GM12878 (cell line): ENCODE results near the gene UBE2J2. TPM values are rescaled to one million over a fixed set of nuclear protein-coding genes. Genes with fewer than 3 reads are reported as not detected.

Source experiments
- ATAC-seq: fragments of 200-7000 bp; cut with Tn5 transposase; 3 replicates; pipeline ENCODE4 v1.9.1; 2020; ENCODE audit warnings: mild to moderate bottlenecking, moderate library complexity
- BruUV-seq: library from RNA; stranded (reverse); fragments of 400-500 nt; replicated peaks from 2 replicates; lab custom pipeline; 2021; lab: Mats Ljungman, UMichigan
- CTCF ChIA-PET: fragments of 300-600 bp; sonication (Branson Sonifier 250); formaldehyde crosslinking; extraction: SDS; loops from one replicate; lab custom pipeline; 2021; ENCODE audit warnings: inconsistent platforms; lab: Yijun Ruan, JAX
- POLR2A ChIA-PET: fragments of 350-600 bp; formaldehyde crosslinking; extraction: SDS; loops from one replicate; lab custom pipeline; 2021; ENCODE audit warnings: inconsistent platforms; lab: Charles Lee
- RAD21 ChIA-PET: fragments of 300-600 bp; sonication (Branson Sonifier 250); formaldehyde crosslinking; loops from one replicate; lab custom pipeline; 2023; ENCODE audit warnings: antibody characterized with exemption; ENCODE audit not compliant: unreplicated experiment; lab: Charles Lee
- SMC1A ChIA-PET: fragments of 300-600 bp; sonication (Branson Sonifier 250); formaldehyde crosslinking; loops from one replicate; lab custom pipeline; 2023; ENCODE audit not compliant: unreplicated experiment, uncharacterized antibody; lab: Charles Lee
- DNase-seq: peaks from one replicate; pipeline ENCODE4 v3.0.0-alpha.2; 2011; ENCODE audit warnings: low read depth, low spot score
- FAIRE-seq: peaks from 3 replicates; lab custom pipeline; 2011; peaks lifted over from hg19 to GRCh38; lab: Jason Lieb, UNC
- H2AFZ ChIP-seq: 2 replicates; pipeline ENCODE4 v1.6.0; 2011; ENCODE audit warnings: low read depth, low read length, control low read depth; ENCODE audit not compliant: control insufficient read depth
- H3K27ac ChIP-seq: 2 replicates; pipeline ENCODE4 v1.5.1; 2011; ENCODE audit warnings: control low read depth; ENCODE audit not compliant: control insufficient read depth, insufficient read depth
- H3K27me3 ChIP-seq, 2 experiments: replicated peaks in 1 of 2; 2 replicates each; pipeline versions ENCODE4 v1.6.0 to v1.6.1; 2011; ENCODE audit warnings: low read length in 1 of 2; ENCODE audit not compliant: control insufficient read depth in 2 of 2, insufficient read depth in 2 of 2
- H3K36me3 ChIP-seq, 2 experiments: 2 replicates each; pipeline ENCODE4 v1.5.1; 2011; ENCODE audit warnings: low read length in 1 of 2; ENCODE audit not compliant: control insufficient read depth in 2 of 2, insufficient read depth in 2 of 2
- H3K4me1 ChIP-seq: 2 replicates; pipeline ENCODE4 v1.6.1; 2011; ENCODE audit warnings: mild to moderate bottlenecking, low read length, moderate library complexity, mixed read lengths; ENCODE audit not compliant: control insufficient read depth, insufficient read depth
- H3K4me2 ChIP-seq: 2 replicates; pipeline ENCODE4 v1.6.0; 2011; ENCODE audit warnings: control low read depth; ENCODE audit not compliant: control insufficient read depth, insufficient read depth
- H3K4me3 ChIP-seq: fragments of 200-600 bp; sonication (generic); 2 replicates; pipeline ENCODE4 v1.5.1; 2016
- H3K79me2 ChIP-seq: 2 replicates; pipeline ENCODE4 v1.6.0; 2011; ENCODE audit warnings: low read length; ENCODE audit not compliant: control insufficient read depth, insufficient read depth
- H3K9ac ChIP-seq: 2 replicates; pipeline ENCODE4 v1.8.0; 2011; ENCODE audit warnings: low read length, control low read depth, mixed read lengths; ENCODE audit not compliant: control insufficient read depth, insufficient read depth
- H3K9me3 ChIP-seq: replicated peaks from 3 replicates; pipeline ENCODE4 v1.5.1; 2011; ENCODE audit warnings: mild to moderate bottlenecking, low read length; ENCODE audit not compliant: control insufficient read depth, insufficient read depth
- H4K20me1 ChIP-seq: 2 replicates; pipeline ENCODE4 v1.6.0; 2011; ENCODE audit not compliant: control insufficient read depth, insufficient read depth
- ATF2 ChIP-seq: IDR thresholded peaks from 2 replicates; pipeline ENCODE4 v1.6.1; 2012; ENCODE audit warnings: low read length, inconsistent platforms
- CBFB ChIP-seq: IDR thresholded peaks from 2 replicates; pipeline ENCODE4 v1.6.1; 2016; ENCODE audit warnings: antibody characterized with exemption, low read depth
- EP300 ChIP-seq, 2 experiments: fragments of 150-350 bp in 1 of 2; IDR thresholded peaks; 2 replicates each; pipeline ENCODE4 v1.6.1; 2011 to 2012; ENCODE audit warnings: low read depth in 2 of 2, low read length in 2 of 2, borderline replicate concordance in 1 of 2, improper control_type of control experiment in 1 of 2, inconsistent platforms in 1 of 2; ENCODE audit not compliant: control insufficient read depth in 1 of 2
- FOXM1 ChIP-seq: IDR thresholded peaks from 2 replicates; pipeline ENCODE4 v1.6.1; 2012; ENCODE audit warnings: low read depth, mild to moderate bottlenecking, inconsistent platforms, low read length, moderate library complexity
- HDAC6 ChIP-seq: fragments of 200-600 bp; sonication (generic); IDR thresholded peaks from one replicate; pipeline ENCODE4 v1.8.0; 2017; ENCODE audit warnings: antibody characterized with exemption; ENCODE audit not compliant: unreplicated experiment
- MTA2 ChIP-seq: fragments of 450-650 bp; IDR thresholded peaks from 2 replicates; pipeline ENCODE4 v1.6.1; 2016; ENCODE audit warnings: low read depth, mild to moderate bottlenecking, moderate library complexity
- MXI1 ChIP-seq: fragments of 150-350 bp; IDR thresholded peaks from 2 replicates; pipeline ENCODE4 v1.6.1; 2011; ENCODE audit warnings: low read depth, mild to moderate bottlenecking, inconsistent platforms, low read length, improper control_type of control experiment
- PAX8 ChIP-seq: fragments of 450-650 bp; IDR thresholded peaks from 2 replicates; pipeline ENCODE4 v1.6.1; 2017; ENCODE audit warnings: mild to moderate bottlenecking, moderate library complexity
- RAD51 ChIP-seq: fragments of 450-650 bp; IDR thresholded peaks from 2 replicates; pipeline ENCODE4 v1.6.1; 2016; ENCODE audit warnings: moderate library complexity, mild to moderate bottlenecking, inconsistent platforms
- SKIL ChIP-seq: fragments of 450-650 bp; IDR thresholded peaks from 2 replicates; pipeline ENCODE4 v1.6.1; 2017; ENCODE audit warnings: mild to moderate bottlenecking, low read depth, inconsistent platforms; ENCODE audit not compliant: poor library complexity, severe bottlenecking
- SREBF2 ChIP-seq: IDR thresholded peaks from 2 replicates; pipeline ENCODE4 v1.6.1; 2012; ENCODE audit warnings: mild to moderate bottlenecking, low read length
- SUZ12 ChIP-seq: fragments of 200-600 bp; sonication (generic); IDR thresholded peaks from one replicate; pipeline ENCODE4 v1.6.1; 2018; ENCODE audit warnings: antibody characterized with exemption, mild to moderate bottlenecking; ENCODE audit not compliant: unreplicated experiment
- TBL1XR1 ChIP-seq: IDR thresholded peaks from 2 replicates; pipeline ENCODE4 v1.6.1; 2012; ENCODE audit warnings: low read depth, low read length, improper control_type of control experiment
- ZNF274 ChIP-seq: IDR thresholded peaks from one replicate; pipeline ENCODE4 v1.8.0; 2011; ENCODE audit not compliant: insufficient read length, insufficient read depth
- WGBS: methylation state at CpG from one replicate; pipeline ENCODE4 v1.1.6; 2016; ENCODE audit warnings: low lambda C conversion rate; ENCODE audit not compliant: insufficient replicate concordance, insufficient coverage; ENCODE audit errors: missing lambda C conversion rate; 5-methylcytosine and 5-hydroxymethylcytosine counted together
- in situ Hi-C: fragments of 300-500 bp; cut with MboI; formaldehyde crosslinking; loops from 9 replicates; pipeline ENCODE4 v1.14.3; 2018; ENCODE audit warnings: mixed read lengths
- intact Hi-C: fragments of 100-400 bp; cut with micrococcal nuclease; formaldehyde crosslinking; loops from one replicate; pipeline ENCODE4 v1.14.2; 2022; ENCODE audit not compliant: unreplicated experiment
- polyA plus RNA-seq, 11 experiments: library from polyadenylated mRNA; depleted of rRNA in 4 of 11; unstranded in 6 of 11; stranded (reverse) in 5 of 11; fragments of >200 nt; fragmentation: Nextera tagmentation in 4 of 11; fragmentation: Illumina TruSeq in 1 of 11; extraction: Ambion mirVana in 4 of 11; extraction: Trizol in 1 of 11; gene quantifications; 1 replicate in 1 of 11; 2 replicates in 10 of 11; pipeline versions ENCODE4 v1.2.1 to v1.2.3, GENCODE V29; 2011 to 2016; ENCODE audit warnings: inconsistent platforms in 2 of 11, missing spikeins in 2 of 11, low read depth in 1 of 11
- total RNA-seq, 4 experiments: library from RNA; depleted of rRNA in 3 of 4; stranded (reverse); fragments of >200 nt in 3 of 4; fragmentation: Illumina TruSeq in 1 of 4; extraction: Trizol in 1 of 4; gene quantifications; 2 replicates each; pipeline versions ENCODE4 v1.2.1 to v1.2.3, GENCODE V29; 2013 to 2021
- TF ChIP-seq, protein P1 (sequence below), 3 experiments: IDR thresholded peaks in 2 of 3; conservative IDR thresholded peaks in 1 of 3; 2 replicates each; pipeline ENCODE4 v1.5.1; 2011; ENCODE audit warnings: low read depth in 3 of 3, low read length in 3 of 3, mild to moderate bottlenecking in 3 of 3, control low read depth in 2 of 3, moderate library complexity in 2 of 3, inconsistent platforms in 1 of 3, mixed read lengths in 1 of 3; ENCODE audit not compliant: control insufficient read depth in 2 of 3, insufficient read depth in 1 of 3; ENCODE audit errors: extremely low read depth in 1 of 3

The UBE2J2 gene
- total and polyA plus RNA-seq, 10 of the 15 experiments (the other 5 are each of a cell fraction or from before 2014, with no cell fraction given), result 0.72 to 70.5 (median 49.2) TPM

- TF ChIP-seq ATF2 (no peak), SREBF2 (no peak)
Measured at GRCh38 chr1:1253314-1253713, 20.3 kb downstream of the UBE2J2 start (continued).

GRCh38 chr1:1250786-1251284 is 22.8 kb downstream of the UBE2J2 start:
- no peaks in the 10 kb centered on the region for H4K20me1 ChIP-seq
- ChIA-PET CTCF (interaction anchor here (0.7 to 4.0 kb wide), 22 partner anchors 10 to 237 kb away, joined by 3 to 100 read pairs (median 4); partner anchors contain the start of genes B3GALT6, ISG15, SDF4 and UBE2J2), SMC1A (interaction anchor here (0.7 to 2.8 kb wide), 15 partner anchors 10 to 346 kb away, joined by 3 to 36 read pairs (median 4); no protein-coding TSS in a partner anchor), RAD21 (interaction anchor here (0.7 to 4.0 kb wide), 23 partner anchors 10 to 237 kb away, joined by 3 to 92 read pairs (median 5); partner anchors contain the start of genes C1orf159 and ISG15), POLR2A (interaction anchor here (0.6 to 2.3 kb wide), 18 partner anchors 9 to 238 kb away, joined by 3 to 19 read pairs (median 4); partner anchors contain the start of genes AURKAIP1, ISG15, TNFRSF18 and UBE2J2)
- no peaks in the 10 kb centered on the region for H3K9me3 ChIP-seq
- peak overlapping the region; percentile 57 for H3K9ac ChIP-seq
- H3K79me2 ChIP-seq, result no peaks in the 10 kb centered on the region
- H3K4me3 ChIP-seq, result no peak overlapping the region
- peak overlapping the region; percentile 82 for H3K27ac ChIP-seq
- FAIRE-seq (peak; percentile 85), ATAC-seq (peak; percentile 97), DNase-seq (peak; percentile 53)
- WGBS, result 6% methylated on average over 16 of the region's 16 CpGs
- intact Hi-C loops (loop anchor here (1.0 kb wide), 1 partner anchor 129 kb away; no protein-coding TSS in a partner anchor), in situ Hi-C loops (loop anchor here (5.0 kb wide), 1 partner anchor 134 kb away; the partner anchor contains the start of gene C1orf159)
- H2AFZ ChIP-seq, result no peak overlapping the region; the same call in 1 of the 2 replicates
- no TSS peak for BruUV-seq
- peaks cover 1 to 5% of the 10 kb centered on the region in 2 experiments; a peak in 3 of 4 replicates for H3K27me3 ChIP-seq
- H3K4me1 ChIP-seq, result peaks cover 12% of the 10 kb centered on the region
- H3K4me2 ChIP-seq, result peak overlapping the region; percentile 3
- peaks cover 0 to 9% of the 10 kb centered on the region in 2 experiments; a peak in 3 of 4 replicates for H3K36me3 ChIP-seq
- TF ChIP-seq FOXM1, result no peak
- TF ChIP-seq CBFB, result peak; percentile 49; the same call in 1 of the 2 replicates
- TF ChIP-seq, protein P1, sequence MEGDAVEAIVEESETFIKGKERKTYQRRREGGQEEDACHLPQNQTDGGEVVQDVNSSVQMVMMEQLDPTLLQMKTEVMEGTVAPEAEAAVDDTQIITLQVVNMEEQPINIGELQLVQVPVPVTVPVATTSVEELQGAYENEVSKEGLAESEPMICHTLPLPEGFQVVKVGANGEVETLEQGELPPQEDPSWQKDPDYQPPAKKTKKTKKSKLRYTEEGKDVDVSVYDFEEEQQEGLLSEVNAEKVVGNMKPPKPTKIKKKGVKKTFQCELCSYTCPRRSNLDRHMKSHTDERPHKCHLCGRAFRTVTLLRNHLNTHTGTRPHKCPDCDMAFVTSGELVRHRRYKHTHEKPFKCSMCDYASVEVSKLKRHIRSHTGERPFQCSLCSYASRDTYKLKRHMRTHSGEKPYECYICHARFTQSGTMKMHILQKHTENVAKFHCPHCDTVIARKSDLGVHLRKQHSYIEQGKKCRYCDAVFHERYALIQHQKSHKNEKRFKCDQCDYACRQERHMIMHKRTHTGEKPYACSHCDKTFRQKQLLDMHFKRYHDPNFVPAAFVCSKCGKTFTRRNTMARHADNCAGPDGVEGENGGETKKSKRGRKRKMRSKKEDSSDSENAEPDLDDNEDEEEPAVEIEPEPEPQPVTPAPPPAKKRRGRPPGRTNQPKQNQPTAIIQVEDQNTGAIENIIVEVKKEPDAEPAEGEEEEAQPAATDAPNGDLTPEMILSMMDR (IDR thresholded peaks at IDR 0.05 in 2 of 3, conservative IDR thresholded peaks at IDR 0.05 in 1 of 3; ENCODE audit: control insufficient read depth in 2 of 3, extremely low read depth in 1 of 3, insufficient read depth in 1 of 3, low read depth in 3 of 3, low read length in 3 of 3), result 0 out of 6 replicates have a peak, but pooled peaks of 1 of the 3 experiments have one; percentile 5
- peak; percentile 84 for TF ChIP-seq MTA2
- TF ChIP-seq PAX8, result no peak
- TF ChIP-seq TBL1XR1, result no peak; the same call in 1 of the 2 replicates
- TF ChIP-seq ZNF274, result no peak
- no peak for TF ChIP-seq SUZ12
- peak in 1 of 2 experiments; percentile 37; a peak in 1 of 4 replicates for TF ChIP-seq EP300 (IDR thresholded peaks at IDR 0.05; ENCODE audit: borderline replicate concordance in 1 of 2, control insufficient read depth in 1 of 2, low read depth in 2 of 2, low read length in 2 of 2)
- no peak for TF ChIP-seq HDAC6
- TF ChIP-seq SKIL, result peak; percentile 65
- TF ChIP-seq MXI1, result peak; percentile 89
- peak; percentile 93 for TF ChIP-seq RAD51
